HepG2 (cell line): Measurements from ENCODE around the gene MEI1. TPM values are rescaled to one million over a fixed set of nuclear protein-coding genes. Genes with fewer than 3 reads are reported as not detected.

ENCODE experiments used
- ATAC-seq: fragments of 200-7000 bp; cut with Tn5 transposase; 3 replicates; pipeline ENCODE4 v1.9.1; 2020; ENCODE audit warnings: mild to moderate bottlenecking, moderate library complexity
- BruUV-seq: library from RNA; stranded (reverse); fragments of 400-500 nt; replicated peaks from 2 replicates; lab custom pipeline; 2021; lab: Mats Ljungman, UMichigan
- CTCF ChIA-PET: fragments of 300-600 bp; formaldehyde crosslinking; extraction: SDS; loops from one replicate; lab custom pipeline; 2021; ENCODE audit warnings: low total read pairs, inconsistent platforms, low intra/inter-chr PET ratio; lab: Yijun Ruan, JAX
- POLR2A ChIA-PET: fragments of 350-600 bp; sonication (Branson Sonifier 250); formaldehyde crosslinking; loops from one replicate; lab custom pipeline; 2020; ENCODE audit warnings: antibody characterized with exemption, inconsistent platforms; lab: Yijun Ruan, JAX
- DNase-seq: peaks from one replicate; pipeline ENCODE4 v3.0.0-alpha.2; 2015; ENCODE audit warnings: low spot score
- FAIRE-seq: peaks from 3 replicates; lab custom pipeline; 2011; peaks lifted over from hg19 to GRCh38; lab: Jason Lieb, UNC
- H2AFZ ChIP-seq: one replicate; pipeline ENCODE4 v1.6.1; 2011; ENCODE audit warnings: low read length, inconsistent platforms
- H3K27ac ChIP-seq: fragments of 300-600 bp; 3 replicates; pipeline ENCODE4 v1.8.0; 2011; ENCODE audit warnings: mixed run types, mild to moderate bottlenecking, mixed read lengths, low read length, inconsistent platforms; ENCODE audit not compliant: insufficient read depth; ENCODE audit errors: extremely low read length
- H3K27me3 ChIP-seq, 2 experiments: fragments of 200-600 bp in 1 of 2; 2 replicates in 1 of 2; 3 replicates in 1 of 2; pipeline versions ENCODE4 v1.6.0 to v1.8.0; 2011; ENCODE audit warnings: low read length in 2 of 2, mild to moderate bottlenecking in 2 of 2, moderate library complexity in 2 of 2, inconsistent platforms in 1 of 2; ENCODE audit not compliant: insufficient read depth in 2 of 2, control insufficient read depth in 1 of 2
- H3K36me3 ChIP-seq, 2 experiments: fragments of 200-600 bp in 1 of 2; replicated peaks in 1 of 2; 2 replicates in 1 of 2; 3 replicates in 1 of 2; pipeline versions ENCODE4 v1.5.1 to v1.8.0; 2011; ENCODE audit warnings: low read length in 2 of 2, inconsistent platforms in 1 of 2; ENCODE audit not compliant: insufficient read depth in 2 of 2, control insufficient read depth in 1 of 2
- H3K4me1 ChIP-seq: 2 replicates; pipeline ENCODE4 v1.5.1; 2012; ENCODE audit warnings: low read length, inconsistent platforms; ENCODE audit not compliant: insufficient read depth
- H3K4me2 ChIP-seq: 2 replicates; pipeline ENCODE4 v1.6.0; 2011; ENCODE audit warnings: low read depth, low read length, inconsistent platforms
- H3K4me3 ChIP-seq, 3 experiments: fragments of 200-600 bp in 1 of 3; sonication (generic), shearing (Covaris generic) in 1 of 3; replicated peaks in 1 of 3; 2 replicates each; pipeline ENCODE4 v1.5.1; 2011 to 2016; ENCODE audit warnings: low read length in 3 of 3, inconsistent platforms in 2 of 3, low read depth in 2 of 3, mild to moderate bottlenecking in 2 of 3, control low read depth in 1 of 3, mixed read lengths in 1 of 3; ENCODE audit not compliant: insufficient read depth in 1 of 3
- H3K79me2 ChIP-seq: one replicate; pipeline ENCODE4 v1.6.1; 2011; ENCODE audit warnings: low read length, inconsistent platforms; ENCODE audit not compliant: insufficient read depth
- H3K9ac ChIP-seq: 2 replicates; pipeline ENCODE4 v1.6.0; 2011; ENCODE audit warnings: mild to moderate bottlenecking, low read depth, low read length, inconsistent platforms; ENCODE audit not compliant: insufficient read depth
- H3K9me3 ChIP-seq: 2 replicates; pipeline ENCODE4 v1.5.1; 2012; ENCODE audit warnings: mild to moderate bottlenecking, low read length
- H4K20me1 ChIP-seq: 2 replicates; pipeline ENCODE4 v1.6.0; 2011; ENCODE audit warnings: inconsistent platforms, mild to moderate bottlenecking, low read length, moderate library complexity; ENCODE audit not compliant: insufficient read depth
- KDM6A ChIP-seq: IDR thresholded peaks from 2 replicates; pipeline ENCODE4 v1.6.1; 2016; ENCODE audit warnings: low read depth
- LRRFIP1 ChIP-seq: sonication (generic); formaldehyde crosslinking; conservative IDR thresholded peaks from 2 replicates; pipeline ENCODE4 v1.4.0; 2020; ENCODE audit warnings: missing genetic modification reagents
- MBD4 ChIP-seq: IDR thresholded peaks from 2 replicates; pipeline ENCODE4 v1.6.1; 2012; ENCODE audit warnings: low read length, inconsistent platforms, borderline replicate concordance
- MED8 ChIP-seq: sonication (generic); formaldehyde crosslinking; IDR thresholded peaks from 2 replicates; pipeline ENCODE4 v1.8.1; 2023; ENCODE audit warnings: mild to moderate bottlenecking, missing genetic modification reagents; ENCODE audit not compliant: insufficient replicate concordance
- PBX2 ChIP-seq: IDR thresholded peaks from 2 replicates; pipeline ENCODE4 v1.6.1; 2016; ENCODE audit warnings: control low read depth
- SP1 ChIP-seq, 2 experiments: fragments of 450-650 bp in 1 of 2; sonication (generic) in 1 of 2; formaldehyde crosslinking in 1 of 2; IDR thresholded peaks; 2 replicates each; pipeline versions ENCODE4 v1.4.0 to v1.6.1; 2016 to 2020; ENCODE audit warnings: missing genetic modification reagents in 1 of 2
- TFE3 ChIP-seq: IDR thresholded peaks from 2 replicates; pipeline ENCODE4 v1.6.1; 2016
- ZBTB49 ChIP-seq: sonication (generic); formaldehyde crosslinking; IDR thresholded peaks from 2 replicates; pipeline ENCODE4 v1.4.0; 2020; ENCODE audit warnings: missing genetic modification reagents, borderline replicate concordance
- ZNF224 ChIP-seq: sonication (generic); formaldehyde crosslinking; IDR thresholded peaks from 2 replicates; pipeline ENCODE4 v1.5.0; 2020; ENCODE audit warnings: mild to moderate bottlenecking, missing genetic modification reagents
- ZNF563 ChIP-seq: sonication (generic); formaldehyde crosslinking; IDR thresholded peaks from 2 replicates; pipeline ENCODE4 v1.8.0; 2022; ENCODE audit warnings: mild to moderate bottlenecking, moderate library complexity, missing genetic modification reagents
- ZNF691 ChIP-seq: sonication (generic); formaldehyde crosslinking; IDR thresholded peaks from 2 replicates; pipeline ENCODE4 v1.4.0; 2020; ENCODE audit warnings: missing genetic modification reagents, low read depth, mild to moderate bottlenecking, borderline replicate concordance
- ZNF768 ChIP-seq: sonication (generic); formaldehyde crosslinking; IDR thresholded peaks from 2 replicates; pipeline ENCODE4 v1.4.0; 2020; ENCODE audit warnings: missing genetic modification reagents
- ZNF816 ChIP-seq: sonication (generic); formaldehyde crosslinking; IDR thresholded peaks from 2 replicates; pipeline ENCODE4 v1.8.0; 2022; ENCODE audit warnings: missing genetic modification reagents, mild to moderate bottlenecking, borderline replicate concordance
- ZNF83 ChIP-seq: sonication (generic); formaldehyde crosslinking; IDR thresholded peaks from 2 replicates; pipeline ENCODE4 v1.4.0; 2020; ENCODE audit warnings: missing genetic modification reagents, mild to moderate bottlenecking, borderline replicate concordance
- ZNF850 ChIP-seq: sonication (generic); formaldehyde crosslinking; conservative IDR thresholded peaks from 2 replicates; pipeline ENCODE4 v1.9.0; 2021; ENCODE audit warnings: mild to moderate bottlenecking, missing genetic modification reagents
- WGBS: methylation state at CpG from one replicate; pipeline ENCODE4 v1.1.6; 2017; ENCODE audit warnings: low lambda C conversion rate; 5-methylcytosine and 5-hydroxymethylcytosine counted together
- in situ Hi-C: cut with HindIII; loops from 2 replicates; pipeline ENCODE4 v1.10.0; 2017; ENCODE audit warnings: low pct_unique_long_range_greater_than_20kb; ENCODE audit not compliant: extremely low pct_ligation_motif_present
- intact Hi-C: fragments of 100-400 bp; cut with micrococcal nuclease; formaldehyde crosslinking; loops from one replicate; pipeline ENCODE4 v1.10.0; 2022; ENCODE audit not compliant: unreplicated experiment
- polyA plus RNA-seq, 8 experiments: library from polyadenylated mRNA; depleted of rRNA in 3 of 8; stranded (reverse) in 7 of 8; unstranded in 1 of 8; fragments of >200 nt; fragmentation: Illumina TruSeq in 4 of 8; extraction: Trizol in 4 of 8; gene quantifications; 2 replicates each; pipeline versions ENCODE4 v1.2.1 to v1.2.3, GENCODE V29; 2011 to 2016; ENCODE audit warnings: low read depth in 4 of 8, missing spikeins in 1 of 8, mixed read lengths in 1 of 8; ENCODE audit not compliant: insufficient read depth in 1 of 8
- total RNA-seq, 5 experiments: library from RNA; depleted of rRNA; stranded (reverse); fragments of >200 nt; fragmentation: Illumina TruSeq; extraction: Trizol; gene quantifications; 2 replicates each; pipeline ENCODE4 v1.2.3, GENCODE V29; 2016; ENCODE audit warnings: low read depth in 1 of 5

The MEI1 gene
- total and polyA plus RNA-seq, 2 of the 13 experiments (the other 11 are each of a cell fraction or from before 2014, with no cell fraction given): 0.75 to 1.9 TPM

GRCh38 chr22:41801147-41801819 is 102.0 kb downstream of the MEI1 start:
- peaks cover 37% of the 10 kb centered on the region for H3K4me1 ChIP-seq
- DNase-seq (no peak), ATAC-seq (peak; percentile 10), FAIRE-seq (peak; percentile 32)
- BruUV-seq: no TSS peak
- in situ Hi-C loops (no loop called here), intact Hi-C loops (no loop called here)
- peak overlapping the region; percentile 71 to 92 (median 86) for H3K4me3 ChIP-seq
- H3K79me2 ChIP-seq: peaks cover 35% of the 10 kb centered on the region
- peak overlapping the region; percentile 87 for H3K4me2 ChIP-seq
- no peaks in the 10 kb centered on the region; a peak in 1 of 5 replicates for H3K27me3 ChIP-seq
- no peaks in the 10 kb centered on the region for H4K20me1 ChIP-seq
- peak overlapping the region; percentile 31 for H2AFZ ChIP-seq
- CTCF ChIA-PET: no interaction called here
- H3K9me3 ChIP-seq: no peaks in the 10 kb centered on the region
- no peaks in the 10 kb centered on the region; a peak in 1 of 5 replicates for H3K36me3 ChIP-seq
- 5% methylated on average over 4 of the region's 4 CpGs for WGBS
- H3K9ac ChIP-seq: peak overlapping the region; percentile 89
- H3K27ac ChIP-seq: peak overlapping the region; percentile 87
- POLR2A ChIA-PET: interaction anchor here (0.9 to 3.0 kb wide), 17 partner anchors 8 to 289 kb away, joined by 3 to 45 read pairs (median 5); partner anchors contain the start of genes CENPM, NDUFA6 and SREBF2
- TF ChIP-seq MED8 (no peak), ZBTB49 (CRISPR knock-in tag) (0 out of 2 replicates have a peak, but pooled peaks have one; percentile 45), ZNF850 (CRISPR knock-in tag) (no peak), ZNF83 (CRISPR knock-in tag) (no peak), LRRFIP1 (CRISPR knock-in tag) (no peak), PBX2 (CRISPR knock-in tag) (no peak), ZNF816 (CRISPR knock-in tag) (peak; percentile 35; the same call in 1 of the 2 replicates), ZNF768 (CRISPR knock-in tag) (peak; percentile 32; the same call in 1 of the 2 replicates), ZNF691 (CRISPR knock-in tag) (peak; percentile 97), MBD4 (no peak), KDM6A (CRISPR knock-in tag) (no peak), TFE3 (CRISPR knock-in tag) (no peak), SP1 (IDR thresholded peaks at IDR 0.05) (no peak), SP1 (CRISPR knock-in tag; IDR thresholded peaks at IDR 0.05) (no peak), ZNF563 (CRISPR knock-in tag) (no peak), ZNF224 (CRISPR knock-in tag) (no peak)
